ENCODE measurements around the gene ZNF436.

- TF ChIP-seq EP300 (IDR thresholded peaks at IDR 0.05) (no peak), CTCF (IDR thresholded peaks at IDR 0.05) (no peak)
Measured at GRCh38 chr1:23385119-23385621, 15.5 kb upstream of the ZNF436 start.

All from sigmoid colon (tissue), 4 donors.